GM19238 (cell line): ENCODE measurements around the gene AGPS.

Experiments used
- DNase-seq: peaks from one replicate; pipeline ENCODE4 v3.0.0; 2011; ENCODE audit warnings: low spot score; ENCODE audit not compliant: insufficient read length

Gene AGPS

GRCh38 chr2:177586154-177586553, 193.6 kb downstream of the AGPS start:
- DNase-seq: no peak

- DNase-seq: no peak
These were observed 194.8 kb downstream of the AGPS start for GRCh38 chr2:177587371-177587770.

GRCh38 chr2:177588671-177589070, 196.1 kb downstream of the AGPS start:
- DNase-seq: no peak

GRCh38 chr2:177589186-177589585, 196.6 kb downstream of the AGPS start:
- DNase-seq: no peak

- DNase-seq: no peak
These were observed 199.8 kb downstream of the AGPS start for GRCh38 chr2:177592397-177592796.

GRCh38 chr2:177592945-177593344, 200.4 kb downstream of the AGPS start:
- DNase-seq: no peak

- DNase-seq: no peak
These were observed 200.8 kb downstream of the AGPS start for GRCh38 chr2:177593402-177593801.
